Ovary (tissue), 9 donors: Measurements from ENCODE around the gene NABP1. TPM values are rescaled to one million over a fixed set of nuclear protein-coding genes. Genes with fewer than 3 reads are reported as not detected.

Experiments used
- DNase-seq, 5 donors: peaks; one replicate each; pipeline ENCODE4 v3.0.0-alpha.2; 2019 to 2020
- H3K27ac ChIP-seq, 2 donors: fragments of 200-600 bp; one replicate each; pipeline versions ENCODE4 v1.5.1 to v1.8.0; 2019 to 2022
- H3K27me3 ChIP-seq: fragments of 200-600 bp; one replicate; pipeline ENCODE4 v1.8.0; 2022
- H3K36me3 ChIP-seq: fragments of 200-600 bp; sonication (generic); one replicate; pipeline ENCODE4 v1.5.1; 2019
- H3K4me1 ChIP-seq: one replicate; pipeline ENCODE4 v1.8.1; 2013; ENCODE audit warnings: mild to moderate bottlenecking, moderate library complexity; ENCODE audit not compliant: insufficient read depth
- H3K4me3 ChIP-seq: fragments of 200-600 bp; sonication (generic); one replicate; pipeline ENCODE4 v1.5.1; 2017
- H3K9me3 ChIP-seq, 2 donors: fragments of 200-600 bp in 1 of 2; sonication (generic) in 1 of 2; one replicate each; pipeline versions ENCODE4 v1.5.1 to v1.8.1; 2013 to 2019; ENCODE audit warnings: mild to moderate bottlenecking in 1 of 2, moderate library complexity in 1 of 2
- EP300 ChIP-seq: sonication (generic); formaldehyde crosslinking; IDR thresholded peaks from one replicate; pipeline ENCODE4 v1.6.1; 2017; ENCODE audit warnings: antibody characterized with exemption
- POLR2A ChIP-seq: fragments of 450-650 bp; IDR thresholded peaks from one replicate; pipeline ENCODE4 v1.6.1; 2017; ENCODE audit warnings: antibody characterized with exemption, mild to moderate bottlenecking, moderate library complexity
- WGBS, 3 donors: extraction: QIAGEN DNeasy Blood & Tissue Kit in 1 of 3; methylation state at CpG; one replicate each; pipeline versions ENCODE4 v1.1.5 to v1.1.7; 2013 to 2017; 5-methylcytosine and 5-hydroxymethylcytosine counted together
- intact Hi-C, 4 donors: fragments of 100-400 bp; cut with DNase I; formaldehyde crosslinking; loops; one replicate each; pipeline versions ENCODE4 v1.11.0 to v1.15.1; 2022 to 2023
- polyA plus RNA-seq, 2 donors: library from polyadenylated mRNA; stranded (reverse); fragments of 200-250 nt in 1 of 2; fragments of 350-450 nt in 1 of 2; fragmentation: Illumina TruSeq in 1 of 2; extraction: RNeasy Lipid Tissue Mini Kit (QIAGEN cat#74804) in 1 of 2; gene quantifications; one replicate each; pipeline ENCODE4 v1.2.3, GENCODE V29; 2013 to 2014
- total RNA-seq, 7 donors: library from RNA; depleted of rRNA in 2 of 7; stranded (reverse); fragments of >200 nt in 2 of 7; fragmentation: NEBNext Ultra II Directional in 3 of 7; extraction: Animal tissue kit (Norgen Biotek cat#: 25700) in 3 of 7; gene quantifications; one replicate each; pipeline versions ENCODE4 v1.1.0 to v1.2.4, GENCODE V29; 2016 to 2023
- TF ChIP-seq, protein P1 (sequence below), 3 donors: fragments of 450-650 bp in 2 of 3; fragments of 200-600 bp in 1 of 3; IDR thresholded peaks; one replicate each; pipeline versions ENCODE4 v1.5.1 to v1.8.0; 2016 to 2022; ENCODE audit warnings: antibody characterized with exemption in 3 of 3, mild to moderate bottlenecking in 1 of 3
- donor health status: DM: no; HTN: no; CAD: no; lungs with moderate emphysema.
- donor health status: DM: no; HTN: no; CAD: no.
- donor health status: Bipolar disorder and iron deficiency.
- donor health status: DM: yes; HTN: yes; CAD: no.
- donor health status: DM: no; HTN: no; CAD: no.
- donor health status: DM: yes; HTN: yes; CAD: no.

Gene NABP1
- total and polyA plus RNA-seq, 9 donors: 5.3 to 19.1 (median 13.4) TPM

DNA sequence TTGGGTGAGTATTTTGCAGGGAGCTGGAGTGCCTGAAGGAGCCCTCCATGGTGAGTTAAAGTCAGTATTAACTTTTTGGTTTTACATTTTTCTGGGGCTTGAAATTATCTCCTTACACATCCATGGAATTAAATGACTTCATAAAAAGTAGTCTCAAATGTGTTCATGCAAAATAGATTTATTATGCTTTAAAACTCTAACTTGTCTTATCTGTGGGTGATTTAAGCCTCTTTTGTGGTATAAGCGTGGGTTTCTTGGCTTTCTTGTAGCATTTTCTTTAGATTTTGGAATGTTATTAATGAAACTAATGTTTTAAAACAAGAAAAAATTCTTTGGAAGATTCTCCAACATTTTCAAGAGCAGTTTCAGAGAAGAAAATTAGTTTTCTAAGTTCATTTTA lies 27.8 kb downstream of the NABP1 start:
- TF ChIP-seq, protein P1, sequence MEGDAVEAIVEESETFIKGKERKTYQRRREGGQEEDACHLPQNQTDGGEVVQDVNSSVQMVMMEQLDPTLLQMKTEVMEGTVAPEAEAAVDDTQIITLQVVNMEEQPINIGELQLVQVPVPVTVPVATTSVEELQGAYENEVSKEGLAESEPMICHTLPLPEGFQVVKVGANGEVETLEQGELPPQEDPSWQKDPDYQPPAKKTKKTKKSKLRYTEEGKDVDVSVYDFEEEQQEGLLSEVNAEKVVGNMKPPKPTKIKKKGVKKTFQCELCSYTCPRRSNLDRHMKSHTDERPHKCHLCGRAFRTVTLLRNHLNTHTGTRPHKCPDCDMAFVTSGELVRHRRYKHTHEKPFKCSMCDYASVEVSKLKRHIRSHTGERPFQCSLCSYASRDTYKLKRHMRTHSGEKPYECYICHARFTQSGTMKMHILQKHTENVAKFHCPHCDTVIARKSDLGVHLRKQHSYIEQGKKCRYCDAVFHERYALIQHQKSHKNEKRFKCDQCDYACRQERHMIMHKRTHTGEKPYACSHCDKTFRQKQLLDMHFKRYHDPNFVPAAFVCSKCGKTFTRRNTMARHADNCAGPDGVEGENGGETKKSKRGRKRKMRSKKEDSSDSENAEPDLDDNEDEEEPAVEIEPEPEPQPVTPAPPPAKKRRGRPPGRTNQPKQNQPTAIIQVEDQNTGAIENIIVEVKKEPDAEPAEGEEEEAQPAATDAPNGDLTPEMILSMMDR (IDR thresholded peaks at IDR 0.05): no peak
- TF ChIP-seq POLR2A (no peak), EP300 (no peak)
- no peaks in the 10 kb centered on the region for H3K4me1 ChIP-seq
- intact Hi-C loops: no loop called here
- no peak for DNase-seq
- H3K27me3 ChIP-seq: no peaks in the 10 kb centered on the region
- H3K36me3 ChIP-seq: no peaks in the 10 kb centered on the region
- H3K27ac ChIP-seq: no peak overlapping the region
- no peak overlapping the region for H3K4me3 ChIP-seq
- H3K9me3 ChIP-seq: no peaks in the 10 kb centered on the region
- WGBS, 3 donors: 18 to 37% (median 33%) methylated on average over 1 of the region's 1 CpG

DNA sequence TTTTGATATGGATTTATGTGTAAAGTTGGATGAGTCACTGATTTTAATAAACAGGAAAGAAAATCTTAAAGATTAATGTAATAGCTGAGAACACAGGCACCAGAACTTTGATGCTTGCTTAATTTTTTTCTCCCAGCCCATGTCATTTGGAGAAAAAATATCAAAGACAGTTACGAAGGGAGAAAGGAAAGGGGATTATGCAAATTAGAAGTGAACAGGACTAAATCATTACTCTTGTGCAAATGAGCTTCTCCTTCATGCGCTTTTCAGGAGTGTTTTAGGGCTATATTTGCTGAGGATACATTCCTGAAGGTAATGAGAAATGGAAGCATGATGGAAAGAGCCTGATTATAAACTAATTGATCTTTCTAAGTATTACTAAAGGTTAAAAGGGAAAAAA lies 28.9 kb downstream of the NABP1 start:
- intact Hi-C loops: no loop called here
- no peaks in the 10 kb centered on the region for H3K4me1 ChIP-seq
- no peak overlapping the region for H3K4me3 ChIP-seq
- no peak for DNase-seq
- TF ChIP-seq, protein P1 (IDR thresholded peaks at IDR 0.05): no peak
- TF ChIP-seq EP300 (no peak), POLR2A (no peak)
- H3K27ac ChIP-seq: no peak overlapping the region
- H3K36me3 ChIP-seq: no peaks in the 10 kb centered on the region
- H3K27me3 ChIP-seq: no peaks in the 10 kb centered on the region
- 72 to 75% (median 74%) methylated on average over 2 of the region's 2 CpGs for WGBS, 3 donors
- no peaks in the 10 kb centered on the region for H3K9me3 ChIP-seq

DNA sequence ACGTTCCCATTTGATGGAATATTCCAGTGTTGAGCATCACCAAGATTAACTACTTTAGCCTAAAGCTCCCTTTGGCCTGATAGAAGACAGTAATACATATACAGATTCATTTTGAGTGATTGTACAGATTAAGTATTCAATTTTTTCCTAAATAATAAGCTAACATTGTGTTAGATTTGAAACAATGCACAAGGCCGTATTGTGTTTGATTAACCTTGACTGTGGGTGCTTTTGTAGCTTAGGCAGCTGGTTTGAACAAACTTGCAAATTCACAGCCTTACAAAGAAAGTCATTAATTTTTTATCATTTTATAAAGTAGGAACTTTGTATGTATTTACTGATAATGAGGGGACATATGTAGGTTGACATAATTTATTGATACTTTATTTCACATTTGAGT lies 29.6 kb downstream of the NABP1 start:
- Histone ChIP-seq H3K27ac (no peak overlapping the region), H3K27me3 (no peaks in the 10 kb centered on the region), H3K36me3 (no peaks in the 10 kb centered on the region), H3K4me3 (no peak overlapping the region), H3K9me3 (no peaks in the 10 kb centered on the region), H3K4me1 (no peaks in the 10 kb centered on the region)
- DNase-seq: no peak
- 55 to 76% (median 68%) methylated on average over 2 of the region's 2 CpGs for WGBS, 3 donors
- intact Hi-C loops: no loop called here
- TF ChIP-seq POLR2A: no peak
- TF ChIP-seq, protein P1 (IDR thresholded peaks at IDR 0.05): no peak
- no peak for TF ChIP-seq EP300

DNA sequence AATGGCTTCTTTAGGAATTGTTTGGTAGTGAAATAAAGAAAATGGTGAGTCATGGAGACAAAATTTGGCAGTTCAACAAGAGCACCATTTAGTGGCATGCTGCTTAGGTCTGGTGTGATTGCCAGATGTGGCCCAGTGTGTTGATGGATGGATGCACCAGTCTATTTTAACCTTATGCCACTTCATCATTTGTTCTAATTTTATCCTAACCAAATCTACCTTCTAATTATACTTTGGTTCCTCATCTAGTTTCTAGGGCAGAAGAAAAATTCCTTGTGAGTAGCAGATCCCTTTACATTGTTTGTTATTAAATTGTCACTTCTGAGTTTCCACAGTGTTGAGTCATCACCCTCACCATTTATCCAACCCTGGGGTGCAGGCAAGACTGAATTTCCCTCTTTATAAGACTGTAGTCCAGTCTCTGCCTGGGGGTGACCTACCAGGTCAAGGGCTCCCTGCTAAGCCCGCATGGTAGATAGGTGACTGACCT lies 32.5 kb downstream of the NABP1 start:
- 59 to 79% (median 70%) methylated on average over 1 of the region's 1 CpG for WGBS, 3 donors
- DNase-seq: no peak
- H3K27ac ChIP-seq: no peak overlapping the region
- TF ChIP-seq, protein P1 (IDR thresholded peaks at IDR 0.05): no peak
- TF ChIP-seq EP300: no peak
- no peaks in the 10 kb centered on the region for H3K4me1 ChIP-seq
- intact Hi-C loops: no loop called here
- no peaks in the 10 kb centered on the region for H3K9me3 ChIP-seq
- no peaks in the 10 kb centered on the region for H3K36me3 ChIP-seq
- H3K4me3 ChIP-seq: no peak overlapping the region
- H3K27me3 ChIP-seq: no peaks in the 10 kb centered on the region

DNA sequence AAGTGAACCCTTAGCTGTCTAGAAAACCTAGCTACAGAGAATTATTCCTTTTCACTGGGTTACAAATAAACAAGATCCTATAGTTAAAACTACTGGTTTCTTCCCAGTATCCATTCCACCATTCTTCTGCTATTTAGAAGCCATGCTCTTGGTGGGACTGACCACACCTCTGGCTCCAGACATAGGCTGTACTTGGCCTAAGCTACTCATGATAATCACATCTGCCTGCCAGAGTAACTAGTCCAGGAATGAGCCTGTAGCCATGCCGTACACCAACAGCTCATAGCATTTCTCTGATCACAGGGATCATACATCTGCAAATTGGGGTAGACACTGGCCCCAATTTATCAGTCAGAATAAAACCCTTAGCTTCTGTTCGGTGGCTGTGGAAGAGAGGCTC lies 33.7 kb downstream of the NABP1 start:
- Histone ChIP-seq H3K36me3 (no peaks in the 10 kb centered on the region), H3K4me1 (no peaks in the 10 kb centered on the region), H3K27me3 (no peaks in the 10 kb centered on the region), H3K4me3 (no peak overlapping the region), H3K9me3 (no peaks in the 10 kb centered on the region), H3K27ac (no peak overlapping the region)
- WGBS, 3 donors: 86 to 89% (median 88%) methylated on average over 2 of the region's 2 CpGs
- DNase-seq: no peak
- intact Hi-C loops: no loop called here
- TF ChIP-seq POLR2A (no peak), EP300 (no peak)
- TF ChIP-seq, protein P1 (IDR thresholded peaks at IDR 0.05): no peak
